ENCODE data around the gene C1orf53. TPM values are rescaled to one million over a fixed set of nuclear protein-coding genes. Genes with fewer than 3 reads are reported as not detected.
"Not testable (repeated sequence)": the region's sequence is repeated elsewhere in the genome, so short reads cannot be mapped to it uniquely, and the experiment has no call there.

The C1orf53 gene
- polyA plus RNA-seq, 3 donors = 1.5 to 8.3 (median 5.6) TPM

GRCh38 chr1:197869490-197870077, 32.8 kb upstream of the C1orf53 start:
- Mint-ChIP-seq H3K27me3 (ENCODE audit: low read depth in 3 of 3) (peaks cover 0 to 1% (median 0%) of the 10 kb centered on the region in 3 donors), H3K36me3 (no peaks in the 10 kb centered on the region), H3K4me1 (no peaks in the 10 kb centered on the region), H3K4me3 (no peak overlapping the region), H3K27ac (no peak overlapping the region), H3K9me3 (peaks cover 0 to 12% (median 4%) of the 10 kb centered on the region in 7 donors)
- Histone ChIP-seq H2AFZ (ENCODE audit: insufficient read depth, low read depth, low read length, poor library complexity, severe bottlenecking) (no peak overlapping the region), H3K9me3 (replicated peaks in 1 of 2; ENCODE audit: control insufficient read depth in 1 of 2, insufficient read depth in 1 of 2, low read length in 2 of 2) (peaks cover 0 to 5% of the 10 kb centered on the region in 2 donors), H3K4me3 (replicated peaks in 1 of 3; ENCODE audit: low read depth in 2 of 3, low read length in 3 of 3) (no peak overlapping the region), H3K4me1 (ENCODE audit: control insufficient read depth in 1 of 2, insufficient read depth in 2 of 2, low read length in 2 of 2) (no peaks in the 10 kb centered on the region), H3K36me3 (replicated peaks in 1 of 2; ENCODE audit: control insufficient read depth in 1 of 2, insufficient read depth in 2 of 2, low read length in 2 of 2) (no peaks in the 10 kb centered on the region), H4K20me1 (ENCODE audit: insufficient read depth, low read length) (no peaks in the 10 kb centered on the region), H3K79me2 (ENCODE audit: insufficient read depth, low read length) (no peaks in the 10 kb centered on the region), H3K27ac (ENCODE audit: low read depth in 1 of 2, low read length in 2 of 2) (no peak overlapping the region), H3K27me3 (ENCODE audit: control insufficient read depth in 2 of 2, insufficient read depth in 2 of 2, low read length in 2 of 2) (no peaks in the 10 kb centered on the region), H3K9ac (ENCODE audit: insufficient read depth, low read length, poor library complexity, severe bottlenecking) (no peak overlapping the region), H3K4me2 (replicated peaks; ENCODE audit: extremely low read depth, low read length, poor library complexity, severe bottlenecking) (no peak overlapping the region)
- no CpG with 5 or more reads among the region's 2 CpGs for WGBS (ENCODE audit: insufficient coverage)
- TF ChIP-seq, protein P1, sequence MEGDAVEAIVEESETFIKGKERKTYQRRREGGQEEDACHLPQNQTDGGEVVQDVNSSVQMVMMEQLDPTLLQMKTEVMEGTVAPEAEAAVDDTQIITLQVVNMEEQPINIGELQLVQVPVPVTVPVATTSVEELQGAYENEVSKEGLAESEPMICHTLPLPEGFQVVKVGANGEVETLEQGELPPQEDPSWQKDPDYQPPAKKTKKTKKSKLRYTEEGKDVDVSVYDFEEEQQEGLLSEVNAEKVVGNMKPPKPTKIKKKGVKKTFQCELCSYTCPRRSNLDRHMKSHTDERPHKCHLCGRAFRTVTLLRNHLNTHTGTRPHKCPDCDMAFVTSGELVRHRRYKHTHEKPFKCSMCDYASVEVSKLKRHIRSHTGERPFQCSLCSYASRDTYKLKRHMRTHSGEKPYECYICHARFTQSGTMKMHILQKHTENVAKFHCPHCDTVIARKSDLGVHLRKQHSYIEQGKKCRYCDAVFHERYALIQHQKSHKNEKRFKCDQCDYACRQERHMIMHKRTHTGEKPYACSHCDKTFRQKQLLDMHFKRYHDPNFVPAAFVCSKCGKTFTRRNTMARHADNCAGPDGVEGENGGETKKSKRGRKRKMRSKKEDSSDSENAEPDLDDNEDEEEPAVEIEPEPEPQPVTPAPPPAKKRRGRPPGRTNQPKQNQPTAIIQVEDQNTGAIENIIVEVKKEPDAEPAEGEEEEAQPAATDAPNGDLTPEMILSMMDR (IDR thresholded peaks at IDR 0.05) = no peak
- intact Hi-C loops (cut with micrococcal nuclease) = loop anchor here in 1 of 2 donors (5.0 kb wide), 1 partner anchor 52 kb away; no protein-coding TSS in a partner anchor
- no peak for DNase-seq

DNA sequence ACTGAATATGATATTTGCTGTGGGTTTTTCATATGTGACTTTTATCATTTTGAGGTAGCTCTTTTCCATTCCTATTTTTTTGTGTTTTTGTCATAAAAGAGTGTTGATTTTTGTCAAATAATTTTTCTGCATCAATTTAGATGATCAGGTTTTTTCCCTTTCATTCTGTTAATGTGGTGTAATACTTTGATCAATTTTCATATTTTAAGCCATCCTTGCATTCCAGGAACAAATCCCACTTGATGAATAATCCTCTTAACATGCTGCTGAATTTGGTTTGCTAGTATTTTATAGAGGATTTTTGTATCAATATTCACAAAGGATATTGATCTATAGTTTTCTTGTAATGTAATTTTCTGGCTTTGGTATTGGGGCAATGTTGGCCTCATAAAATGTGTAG, 25.5 kb upstream of the C1orf53 start:
- no peaks in the 10 kb centered on the region for H3K36me3 ChIP-seq (replicated peaks in 1 of 2; ENCODE audit: control insufficient read depth in 1 of 2, insufficient read depth in 2 of 2, low read length in 2 of 2)

GRCh38 chr1:197880385-197880784, 22.0 kb upstream of the C1orf53 start:
- H3K4me1 Mint-ChIP-seq; H3K36me3 ChIP-seq (replicated peaks in 1 of 2; ENCODE audit: control insufficient read depth in 1 of 2, insufficient read depth in 2 of 2, low read length in 2 of 2); H4K20me1 ChIP-seq (ENCODE audit: insufficient read depth, low read length); H3K4me3 Mint-ChIP-seq; H3K79me2 ChIP-seq (ENCODE audit: insufficient read depth, low read length); H3K4me3 ChIP-seq (replicated peaks in 1 of 3; ENCODE audit: low read depth in 2 of 3, low read length in 3 of 3); intact Hi-C loops (cut with micrococcal nuclease); H3K4me1 ChIP-seq (ENCODE audit: control insufficient read depth in 1 of 2, insufficient read depth in 2 of 2, low read length in 2 of 2); DNase-seq; H3K27me3 ChIP-seq (ENCODE audit: control insufficient read depth in 2 of 2, insufficient read depth in 2 of 2, low read length in 2 of 2); H3K27ac Mint-ChIP-seq; H3K27ac ChIP-seq (ENCODE audit: low read depth in 1 of 2, low read length in 2 of 2); H3K9ac ChIP-seq (ENCODE audit: insufficient read depth, low read length, poor library complexity, severe bottlenecking); H3K27me3 Mint-ChIP-seq (ENCODE audit: low read depth in 3 of 3); H3K4me2 ChIP-seq (replicated peaks; ENCODE audit: extremely low read depth, low read length, poor library complexity, severe bottlenecking); H2AFZ ChIP-seq (ENCODE audit: insufficient read depth, low read depth, low read length, poor library complexity, severe bottlenecking); H3K36me3 Mint-ChIP-seq: not testable (repeated sequence)
- H3K9me3 Mint-ChIP-seq = peaks cover 8 to 37% (median 33%) of the 10 kb centered on the region in 7 donors
- no CpG with 5 or more reads among the region's 4 CpGs for WGBS (ENCODE audit: insufficient coverage)
- peaks cover 0 to 16% of the 10 kb centered on the region in 2 donors for H3K9me3 ChIP-seq (replicated peaks in 1 of 2; ENCODE audit: control insufficient read depth in 1 of 2, insufficient read depth in 1 of 2, low read length in 2 of 2)

More for the DNA sequence above, 25.5 kb upstream of the C1orf53 start:
- Mint-ChIP-seq H3K9me3 (peaks cover 4 to 33% (median 22%) of the 10 kb centered on the region in 7 donors), H3K27ac (no peak overlapping the region), H3K36me3 (peaks cover 0 to 2% of the 10 kb centered on the region in 2 donors), H3K4me1 (peaks cover 1% of the 10 kb centered on the region), H3K4me3 (no peak overlapping the region), H3K27me3 (ENCODE audit: low read depth in 3 of 3) (no peaks in the 10 kb centered on the region)
- H3K4me1 ChIP-seq (ENCODE audit: control insufficient read depth in 1 of 2, insufficient read depth in 2 of 2, low read length in 2 of 2) = no peaks in the 10 kb centered on the region
- no peaks in the 10 kb centered on the region for H3K79me2 ChIP-seq (ENCODE audit: insufficient read depth, low read length)
- peaks cover 0 to 4% of the 10 kb centered on the region in 2 donors for H3K9me3 ChIP-seq (replicated peaks in 1 of 2; ENCODE audit: control insufficient read depth in 1 of 2, insufficient read depth in 1 of 2, low read length in 2 of 2)
- intact Hi-C loops (cut with micrococcal nuclease) = no loop called here
- no peaks in the 10 kb centered on the region for H4K20me1 ChIP-seq (ENCODE audit: insufficient read depth, low read length)
- H3K9ac ChIP-seq (ENCODE audit: insufficient read depth, low read length, poor library complexity, severe bottlenecking) = no peak overlapping the region
- H3K4me2 ChIP-seq (replicated peaks; ENCODE audit: extremely low read depth, low read length, poor library complexity, severe bottlenecking) = no peak overlapping the region
- H2AFZ ChIP-seq (ENCODE audit: insufficient read depth, low read depth, low read length, poor library complexity, severe bottlenecking) = no peak overlapping the region
- no peak overlapping the region for H3K27ac ChIP-seq (ENCODE audit: low read depth in 1 of 2, low read length in 2 of 2)
- H3K27me3 ChIP-seq (ENCODE audit: control insufficient read depth in 2 of 2, insufficient read depth in 2 of 2, low read length in 2 of 2) = no peaks in the 10 kb centered on the region
- DNase-seq = no peak
- TF ChIP-seq, protein P1 (IDR thresholded peaks at IDR 0.05) = no peak
- no peak overlapping the region for H3K4me3 ChIP-seq (replicated peaks in 1 of 3; ENCODE audit: low read depth in 2 of 3, low read length in 3 of 3)

Measured in CD14-positive monocyte (primary cell).